ENCODE results near the gene MMP28.

- TF ChIP-seq, protein P1, sequence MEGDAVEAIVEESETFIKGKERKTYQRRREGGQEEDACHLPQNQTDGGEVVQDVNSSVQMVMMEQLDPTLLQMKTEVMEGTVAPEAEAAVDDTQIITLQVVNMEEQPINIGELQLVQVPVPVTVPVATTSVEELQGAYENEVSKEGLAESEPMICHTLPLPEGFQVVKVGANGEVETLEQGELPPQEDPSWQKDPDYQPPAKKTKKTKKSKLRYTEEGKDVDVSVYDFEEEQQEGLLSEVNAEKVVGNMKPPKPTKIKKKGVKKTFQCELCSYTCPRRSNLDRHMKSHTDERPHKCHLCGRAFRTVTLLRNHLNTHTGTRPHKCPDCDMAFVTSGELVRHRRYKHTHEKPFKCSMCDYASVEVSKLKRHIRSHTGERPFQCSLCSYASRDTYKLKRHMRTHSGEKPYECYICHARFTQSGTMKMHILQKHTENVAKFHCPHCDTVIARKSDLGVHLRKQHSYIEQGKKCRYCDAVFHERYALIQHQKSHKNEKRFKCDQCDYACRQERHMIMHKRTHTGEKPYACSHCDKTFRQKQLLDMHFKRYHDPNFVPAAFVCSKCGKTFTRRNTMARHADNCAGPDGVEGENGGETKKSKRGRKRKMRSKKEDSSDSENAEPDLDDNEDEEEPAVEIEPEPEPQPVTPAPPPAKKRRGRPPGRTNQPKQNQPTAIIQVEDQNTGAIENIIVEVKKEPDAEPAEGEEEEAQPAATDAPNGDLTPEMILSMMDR (IDR thresholded peaks at IDR 0.05): peak; percentile 61 to 95 (median 90)
- no peak for TF ChIP-seq POLR2A (IDR thresholded peaks at IDR 0.05)
Measured at GRCh38 chr17:35804658-35805192, 9.3 kb upstream of the MMP28 start.
